ENCODE results near the gene KLHL14.

KLHL14 gene

GRCh38 chr18:32760391-32760790, 12.4 kb downstream of the KLHL14 start:
- no peak overlapping the region for H3K4me3 Mint-ChIP-seq
- TF ChIP-seq CTCF (IDR thresholded peaks at IDR 0.05; ENCODE audit: unreplicated experiment in 3 of 3), result no peak
- peak overlapping the region in 1 of 3 experiments; percentile 56 for H3K27ac Mint-ChIP-seq
- H3K9me3 Mint-ChIP-seq, result no peaks in the 10 kb centered on the region
- H3K4me1 Mint-ChIP-seq, result peaks cover 14% of the 10 kb centered on the region
- peaks cover 14% of the 10 kb centered on the region for H3K36me3 Mint-ChIP-seq (ENCODE audit: low read depth)
- no peaks in the 10 kb centered on the region for H3K27me3 Mint-ChIP-seq (ENCODE audit: low read depth)

- Mint-ChIP-seq H3K4me1 (peaks cover 17% of the 10 kb centered on the region), H3K27me3 (ENCODE audit: low read depth) (no peaks in the 10 kb centered on the region), H3K36me3 (ENCODE audit: low read depth) (peaks cover 14% of the 10 kb centered on the region), H3K9me3 (no peaks in the 10 kb centered on the region), H3K4me3 (no peak overlapping the region), H3K27ac (peak overlapping the region in 1 of 3 experiments; percentile 56)
- no peak for TF ChIP-seq CTCF (IDR thresholded peaks at IDR 0.05; ENCODE audit: unreplicated experiment in 3 of 3)
Measured at GRCh38 chr18:32759611-32760167, 13.1 kb downstream of the KLHL14 start.

- Mint-ChIP-seq H3K9me3 (no peaks in the 10 kb centered on the region), H3K27ac (peak overlapping the region in 2 of 3 experiments; percentile 1 to 10), H3K4me1 (peaks cover 16% of the 10 kb centered on the region), H3K36me3 (ENCODE audit: low read depth) (peaks cover 33% of the 10 kb centered on the region), H3K4me3 (no peak overlapping the region), H3K27me3 (ENCODE audit: low read depth) (no peaks in the 10 kb centered on the region)
- no peak for TF ChIP-seq CTCF (IDR thresholded peaks at IDR 0.05; ENCODE audit: unreplicated experiment in 3 of 3)
Measured at GRCh38 chr18:32754508-32755263, 18.1 kb downstream of the KLHL14 start.

GRCh38 chr18:32753656-32754260, 19.1 kb downstream of the KLHL14 start:
- Mint-ChIP-seq H3K36me3 (ENCODE audit: low read depth) (peaks cover 31% of the 10 kb centered on the region), H3K27me3 (ENCODE audit: low read depth) (no peaks in the 10 kb centered on the region), H3K4me3 (no peak overlapping the region), H3K4me1 (peaks cover 16% of the 10 kb centered on the region), H3K27ac (no peak overlapping the region), H3K9me3 (no peaks in the 10 kb centered on the region)
- no peak for TF ChIP-seq CTCF (IDR thresholded peaks at IDR 0.05; ENCODE audit: unreplicated experiment in 3 of 3)

GRCh38 chr18:32750328-32750727, 22.5 kb downstream of the KLHL14 start:
- H3K27me3 Mint-ChIP-seq (ENCODE audit: low read depth), result no peaks in the 10 kb centered on the region
- peaks cover 9% of the 10 kb centered on the region for H3K4me1 Mint-ChIP-seq
- H3K27ac Mint-ChIP-seq, result no peak overlapping the region
- peaks cover 19% of the 10 kb centered on the region for H3K36me3 Mint-ChIP-seq (ENCODE audit: low read depth)
- H3K9me3 Mint-ChIP-seq, result no peaks in the 10 kb centered on the region
- H3K4me3 Mint-ChIP-seq, result no peak overlapping the region
- no peak for TF ChIP-seq CTCF (IDR thresholded peaks at IDR 0.05; ENCODE audit: unreplicated experiment in 3 of 3)

Data from nephron (organoid).